NCI-H526 treated with DMSO at 0.1 percent for 48 hours (cell line): ENCODE measurements around the gene CD69.

Experiments
- DNase-seq: peaks from one replicate; lab custom pipeline; 2025; lab: John Stamatoyannopoulos, UW

The CD69 gene

DNA sequence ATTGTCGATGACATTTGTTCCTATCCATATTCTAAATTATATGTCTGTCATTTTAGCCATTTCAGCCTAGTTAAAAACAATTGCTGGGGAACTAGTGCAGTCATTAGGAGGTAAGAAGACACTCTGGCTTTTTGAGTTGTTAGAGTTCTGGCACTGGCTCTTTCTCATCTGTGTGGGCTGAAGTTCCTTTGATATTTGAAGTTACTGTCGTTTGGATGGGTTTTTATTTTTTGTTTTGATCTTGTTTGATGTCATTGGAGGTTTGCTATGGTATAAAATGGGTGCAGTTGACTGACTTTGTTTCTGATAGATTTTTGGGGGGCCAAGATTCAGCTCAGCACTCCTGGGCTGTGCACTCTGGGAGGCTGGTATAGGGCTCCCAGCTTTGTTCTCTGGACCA, 20.7 kb upstream of the CD69 start:
- DNase-seq, result no peak

DNA sequence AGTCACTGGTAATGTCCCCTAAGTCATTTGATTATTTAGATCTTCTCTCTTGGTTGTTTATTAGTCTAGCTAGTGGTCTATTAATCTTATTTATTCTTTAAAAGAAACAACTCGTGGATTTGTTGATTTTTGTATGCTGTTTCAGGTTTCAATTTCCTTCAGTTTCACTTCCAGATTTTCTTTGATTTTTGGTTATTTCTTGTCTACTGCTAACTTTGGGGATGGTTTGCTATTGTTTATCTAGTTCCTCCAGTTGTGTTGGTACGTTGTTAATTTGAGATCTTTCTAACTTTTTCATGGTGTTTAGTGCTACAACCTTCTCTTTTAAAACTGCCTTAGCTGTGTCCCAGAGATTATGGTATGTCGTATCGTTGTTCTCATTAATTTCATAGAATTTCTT, 18.5 kb upstream of the CD69 start:
- no peak for DNase-seq

DNA sequence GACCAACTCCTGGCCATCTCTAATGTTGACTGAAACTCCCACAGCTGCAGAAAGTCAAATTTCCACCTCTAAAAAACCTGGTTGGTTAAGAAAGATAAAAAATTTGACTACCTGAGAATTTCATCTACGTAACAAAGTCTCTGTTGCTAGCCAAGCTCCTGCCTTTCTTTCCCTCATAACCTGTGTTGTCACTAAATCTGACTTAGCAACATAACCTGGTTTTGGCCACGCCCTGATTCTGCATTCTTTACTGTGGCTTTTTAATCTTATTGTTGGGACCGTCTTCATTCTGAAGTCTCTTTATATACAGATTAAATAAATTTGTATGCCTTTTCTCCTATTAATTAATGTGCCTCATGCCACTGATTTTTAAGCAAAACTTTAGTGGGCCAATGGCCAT, 16.1 kb upstream of the CD69 start:
- DNase-seq, result no peak

DNA sequence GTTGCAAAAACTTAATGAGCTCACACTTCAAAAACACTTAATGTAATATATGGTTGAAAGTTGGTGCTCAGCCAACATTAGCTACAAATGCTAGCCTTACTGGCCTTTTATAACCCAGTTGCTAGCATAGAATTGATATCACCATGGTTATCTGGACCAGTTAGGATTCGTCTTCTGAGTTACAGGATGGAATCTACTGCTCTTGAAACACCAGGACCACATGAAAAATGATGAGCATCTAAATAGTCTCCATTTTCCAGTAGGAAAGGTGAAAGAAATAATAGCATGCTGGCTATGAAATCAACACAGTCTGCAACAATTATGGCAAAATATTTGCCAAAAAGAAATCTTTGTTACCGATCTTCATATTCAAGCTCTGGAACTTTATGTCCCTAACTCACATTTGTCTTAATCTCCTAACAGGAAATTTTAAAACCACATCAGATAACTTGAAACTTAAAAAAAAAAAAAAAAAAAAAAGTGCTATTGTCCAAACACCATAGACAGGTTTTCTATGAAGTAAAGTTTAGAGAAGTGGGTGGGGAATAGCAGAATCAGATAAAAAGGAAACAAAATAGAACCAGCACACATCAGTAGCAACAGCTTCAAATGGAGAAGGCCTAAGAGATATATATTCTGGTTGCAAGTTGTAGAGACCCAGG, 12.6 kb upstream of the CD69 start:
- no peak for DNase-seq

DNA sequence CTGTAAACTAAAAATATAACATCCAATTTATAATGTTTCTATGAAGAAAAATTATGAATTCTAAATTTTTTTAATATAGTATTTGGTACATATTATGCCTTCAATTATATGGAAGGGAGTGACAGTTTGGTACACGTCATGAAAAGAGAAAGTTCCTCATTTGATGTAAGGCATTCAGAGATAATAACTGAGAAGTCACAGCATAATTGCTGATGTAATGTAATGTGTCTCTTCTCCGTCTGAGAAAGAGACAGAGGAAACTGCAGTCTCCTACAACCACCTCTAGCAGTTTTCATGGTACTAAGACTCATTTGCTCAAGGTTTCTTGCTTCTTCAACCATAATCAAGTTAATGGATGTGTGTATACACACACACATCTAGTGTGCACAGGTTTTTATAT, 2.3 kb upstream of the CD69 start:
- DNase-seq, result no peak

DNA sequence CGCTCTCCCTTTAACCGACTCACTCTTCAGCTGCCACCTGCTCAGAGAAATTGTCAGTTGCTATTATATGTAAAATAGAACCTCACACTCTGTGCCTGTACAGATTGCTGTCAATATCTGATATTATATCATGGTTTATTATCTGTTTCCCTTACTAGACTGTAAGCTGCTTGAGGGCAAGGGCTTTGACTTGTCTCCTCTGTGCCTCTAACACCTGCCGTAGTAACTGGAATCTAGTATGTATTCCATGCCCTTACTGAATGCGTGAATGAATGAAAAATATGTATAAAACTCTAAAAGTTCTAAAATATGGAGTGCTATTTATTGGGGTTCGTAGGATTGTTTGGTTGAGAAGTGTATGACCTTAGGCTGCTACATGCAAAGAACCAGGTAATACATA, 1.7 kb upstream of the CD69 start:
- no peak for DNase-seq

DNA sequence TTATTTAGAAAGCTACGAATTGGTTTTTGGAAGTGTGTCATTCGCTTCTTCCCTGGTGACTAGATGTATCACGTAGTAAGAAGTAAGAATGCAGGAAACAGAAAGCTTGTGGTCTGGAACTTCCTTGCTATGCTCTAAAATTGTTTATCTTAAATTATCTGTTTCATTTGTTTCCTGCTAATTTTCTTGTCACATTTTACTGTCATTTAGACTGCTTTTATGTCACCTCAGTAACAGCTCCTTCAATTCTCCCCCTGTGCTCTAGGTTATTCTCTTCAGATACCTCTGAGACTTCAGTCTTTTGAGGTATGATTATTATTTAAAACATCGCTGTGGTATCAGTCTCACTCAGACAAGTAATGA, 699 bp upstream of the CD69 start:
- no peak for DNase-seq

DNA sequence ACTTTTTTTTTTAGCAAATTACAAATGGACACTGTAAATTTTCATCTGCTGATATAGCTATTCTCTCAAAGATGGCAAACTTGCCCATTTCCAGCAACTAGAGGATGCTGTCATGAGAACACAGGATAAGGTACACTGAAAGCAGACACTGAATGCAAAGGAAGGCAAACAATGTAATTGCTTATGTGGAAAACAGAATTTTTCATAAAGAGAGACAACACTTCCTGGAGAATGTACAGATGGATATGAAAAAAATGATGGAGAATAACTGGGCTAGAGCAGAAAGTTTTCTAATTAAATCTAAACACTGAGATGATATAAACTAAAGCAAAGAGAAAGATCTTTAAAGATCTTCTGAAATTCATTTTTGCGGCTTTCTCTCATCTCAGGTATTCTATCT, 581 bp downstream of the CD69 start:
- peak; percentile 34 for DNase-seq

DNA sequence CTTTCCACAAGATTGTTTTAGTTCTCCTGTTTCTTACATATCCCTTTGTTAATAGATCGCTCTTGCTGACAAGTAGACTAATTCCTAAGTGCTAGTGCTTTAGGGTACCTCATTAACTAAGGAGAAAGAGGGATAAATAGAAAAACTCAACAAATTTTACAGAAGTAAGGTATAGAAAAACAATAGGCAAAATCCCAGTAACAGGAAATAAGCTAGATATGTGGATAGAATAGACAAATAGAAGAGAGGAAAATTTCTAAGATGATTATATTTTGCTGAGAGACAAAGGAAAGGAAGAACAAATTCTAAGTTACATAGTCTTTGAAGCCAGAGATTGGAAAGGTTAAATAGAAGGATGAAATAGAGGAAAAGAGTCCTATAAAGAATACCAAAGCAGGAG, 1.0 kb downstream of the CD69 start:
- no peak for DNase-seq

DNA sequence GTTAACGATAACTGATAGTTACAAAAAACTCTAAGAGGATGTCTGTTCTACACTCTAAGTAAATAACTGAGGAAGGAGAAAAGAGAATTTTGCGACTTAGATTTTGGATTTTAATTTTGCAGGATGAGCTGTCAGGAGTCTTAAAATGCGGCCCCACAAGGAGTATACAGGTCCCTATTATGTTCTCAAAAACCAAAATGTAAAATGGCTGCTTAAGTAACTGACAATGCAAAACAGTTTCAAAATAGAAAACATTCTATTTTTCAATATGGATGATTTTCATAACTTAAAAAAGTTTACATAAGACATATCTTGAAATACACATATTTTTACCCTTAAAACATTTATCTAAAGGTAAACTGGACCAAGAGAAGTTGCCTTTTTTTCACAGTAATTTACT, 2.6 kb downstream of the CD69 start:
- peak; percentile 53 for DNase-seq

DNA sequence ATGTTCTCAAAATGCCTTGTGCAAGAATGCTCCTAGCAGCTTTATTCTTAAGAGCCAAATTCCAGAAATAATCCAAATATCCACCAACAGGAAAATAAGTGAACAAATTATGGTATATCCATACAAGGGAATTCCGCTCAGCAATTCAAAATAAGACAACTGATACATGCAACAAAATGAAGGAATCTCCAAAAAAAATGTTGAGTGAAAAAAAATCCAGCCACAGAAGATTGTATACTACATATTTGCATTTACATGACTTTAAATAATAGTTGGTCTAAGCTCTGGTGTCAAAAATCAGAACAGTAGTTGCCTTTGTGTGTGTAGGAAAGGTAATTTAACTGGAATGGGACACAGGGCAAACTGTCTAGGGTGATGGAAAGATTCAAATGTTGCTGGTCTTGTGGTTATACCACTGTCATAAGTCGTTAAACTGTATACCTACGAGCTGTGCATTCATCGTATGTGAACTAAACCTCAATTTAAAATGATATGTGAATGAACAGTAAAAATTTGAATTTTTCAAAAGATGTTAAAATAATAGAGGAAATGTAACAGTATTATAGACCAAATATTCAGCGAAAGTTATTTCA, 3.2 kb downstream of the CD69 start:
- DNase-seq, result peak; percentile 92

DNA sequence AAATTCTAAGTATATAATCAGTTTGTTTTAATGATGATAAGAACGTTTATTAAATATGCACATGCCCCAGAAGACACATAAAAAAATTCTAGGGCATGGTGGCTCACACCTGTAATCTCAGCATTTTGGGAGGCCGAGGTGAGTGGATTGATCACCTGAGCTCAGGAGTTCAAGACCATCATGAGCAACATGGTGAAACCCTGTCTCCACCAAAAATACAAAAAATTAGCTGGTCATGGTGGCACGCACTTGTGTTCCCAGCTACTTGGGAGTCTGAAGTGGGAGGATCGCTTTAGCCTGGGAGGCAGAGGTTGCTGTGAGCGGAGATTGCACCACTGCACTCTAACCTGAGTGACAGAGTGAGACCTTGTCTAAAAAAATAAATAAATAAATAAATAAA, 4.0 kb downstream of the CD69 start:
- DNase-seq, result no peak

DNA sequence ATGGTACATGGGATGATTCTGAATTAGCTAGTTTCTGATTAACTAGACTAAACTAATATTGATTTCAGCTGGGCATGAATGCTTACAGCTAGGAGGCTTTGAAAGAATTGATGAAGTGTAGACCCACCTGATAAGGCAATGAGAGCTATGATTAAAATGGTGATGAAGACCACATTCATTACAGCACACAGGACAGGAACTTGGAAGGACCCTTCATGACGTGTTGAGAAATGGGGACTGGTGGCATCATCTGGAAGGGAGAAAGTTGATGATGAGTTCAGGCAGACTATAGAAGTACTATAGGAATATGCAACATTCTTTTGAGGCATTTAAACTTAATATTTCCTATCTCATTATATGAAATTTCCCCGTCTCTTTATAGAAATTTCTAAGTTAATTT, 4.5 kb downstream of the CD69 start:
- no peak for DNase-seq

DNA sequence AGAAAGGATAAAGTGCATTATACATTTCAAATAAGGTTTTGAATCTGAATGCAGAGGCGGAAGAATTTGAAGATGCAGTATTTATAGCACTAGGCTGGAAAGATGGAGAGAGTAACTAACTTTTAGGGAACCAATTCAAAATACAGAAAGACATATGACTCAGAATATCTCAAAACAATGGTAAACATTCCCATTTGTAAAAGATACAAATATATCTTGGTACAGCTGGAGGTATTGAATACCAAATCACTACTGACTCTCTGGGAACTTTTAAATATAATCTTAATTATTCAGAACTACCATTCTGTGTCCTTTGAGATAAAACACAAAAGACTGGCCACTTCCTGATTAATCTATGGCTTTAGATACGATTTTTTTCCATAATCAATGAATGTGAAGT, 5.1 kb downstream of the CD69 start:
- no peak for DNase-seq

DNA sequence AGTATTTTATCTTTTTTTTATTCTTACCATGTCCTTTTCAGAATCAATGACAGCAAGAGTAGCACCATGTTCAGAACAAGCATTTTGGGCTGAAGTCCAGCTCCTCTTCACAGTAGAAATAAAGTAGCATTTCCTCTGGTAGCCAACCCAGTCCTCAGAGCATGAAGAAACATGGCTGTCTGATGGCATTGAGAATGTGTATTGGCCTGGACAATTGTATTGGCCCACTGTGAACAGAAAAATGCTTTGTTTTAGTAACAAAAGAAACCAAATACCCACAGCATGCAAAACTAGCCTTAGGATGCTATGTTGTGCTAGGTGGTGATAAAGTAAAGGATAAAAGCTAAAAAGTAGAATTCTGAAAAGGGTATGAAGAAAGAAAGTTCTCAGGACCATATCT, 5.7 kb downstream of the CD69 start:
- no peak for DNase-seq

DNA sequence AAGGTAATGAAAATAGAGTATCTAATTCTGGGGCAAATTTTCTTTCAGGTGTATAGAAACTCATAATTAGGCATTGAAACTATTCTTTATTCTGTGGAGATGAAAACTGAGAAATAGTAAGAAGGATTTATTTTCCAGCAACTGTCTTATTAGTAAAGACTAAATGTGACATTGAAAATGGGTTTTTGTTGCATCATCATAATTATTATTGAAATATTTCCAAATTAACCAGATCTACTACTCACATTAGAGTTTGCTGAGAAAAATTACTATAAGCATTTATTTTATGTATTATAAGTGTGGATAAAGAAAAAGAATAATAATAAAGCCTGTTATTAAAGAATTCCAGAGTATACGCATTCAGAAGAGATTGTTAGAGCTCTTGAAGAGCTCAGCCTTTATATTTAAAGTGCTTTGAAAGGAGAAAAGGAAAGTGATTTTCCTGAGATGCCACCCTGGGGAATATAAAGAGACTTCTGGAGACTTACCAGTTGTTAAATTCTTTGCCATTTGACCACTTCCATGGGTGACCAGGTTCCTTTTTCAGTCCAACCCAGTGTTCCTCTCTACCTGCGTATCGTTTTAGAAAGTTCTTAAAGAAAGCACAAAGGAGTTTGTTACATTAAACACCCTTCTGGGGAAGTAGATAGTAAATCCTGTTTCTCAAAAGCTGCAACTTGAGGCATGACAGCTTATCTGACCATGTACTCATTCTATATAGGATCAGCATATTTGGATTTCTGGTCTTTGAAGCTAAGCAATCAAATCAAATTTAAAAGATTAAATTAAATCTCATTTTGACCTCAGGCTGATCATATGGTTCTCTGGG, 6.4 kb downstream of the CD69 start:
- DNase-seq, result no peak

DNA sequence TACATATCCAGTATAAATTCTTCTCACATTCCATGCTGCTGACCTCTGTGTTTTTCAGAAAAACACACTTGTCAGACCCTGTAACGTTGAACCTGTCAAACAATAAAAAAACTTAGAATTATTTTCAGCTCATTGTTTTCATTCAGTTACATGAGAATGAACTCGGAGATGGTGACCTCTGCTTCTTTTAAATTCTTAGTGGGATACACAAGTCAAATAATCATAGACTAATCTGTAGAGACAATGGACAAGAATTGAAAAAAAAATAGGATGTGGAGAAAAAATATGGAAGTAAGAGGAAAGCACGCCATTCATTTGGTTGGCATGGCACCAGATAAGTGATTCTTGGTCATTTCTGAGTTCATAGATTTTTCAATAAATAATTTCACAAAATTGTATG, 7.2 kb downstream of the CD69 start:
- DNase-seq, result no peak

DNA sequence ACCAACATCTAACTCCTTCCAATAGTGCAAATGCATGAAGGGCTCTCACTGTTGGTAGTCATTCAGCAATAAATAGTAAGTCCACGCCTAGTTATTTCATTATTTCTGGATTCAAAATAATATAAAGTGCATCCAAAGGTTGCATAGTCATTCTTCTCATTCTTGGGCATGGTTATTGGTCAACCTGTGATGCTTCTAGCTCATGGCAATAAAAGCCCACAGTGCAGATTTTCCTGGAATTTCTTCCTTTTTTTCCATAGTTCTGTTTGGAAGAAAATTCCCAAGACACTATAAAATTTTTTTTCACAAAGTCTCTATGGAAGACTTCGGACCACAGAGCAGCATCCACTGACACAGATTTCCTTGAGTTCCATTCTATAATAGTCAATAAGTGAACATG, 7.6 kb downstream of the CD69 start:
- DNase-seq, result no peak

DNA sequence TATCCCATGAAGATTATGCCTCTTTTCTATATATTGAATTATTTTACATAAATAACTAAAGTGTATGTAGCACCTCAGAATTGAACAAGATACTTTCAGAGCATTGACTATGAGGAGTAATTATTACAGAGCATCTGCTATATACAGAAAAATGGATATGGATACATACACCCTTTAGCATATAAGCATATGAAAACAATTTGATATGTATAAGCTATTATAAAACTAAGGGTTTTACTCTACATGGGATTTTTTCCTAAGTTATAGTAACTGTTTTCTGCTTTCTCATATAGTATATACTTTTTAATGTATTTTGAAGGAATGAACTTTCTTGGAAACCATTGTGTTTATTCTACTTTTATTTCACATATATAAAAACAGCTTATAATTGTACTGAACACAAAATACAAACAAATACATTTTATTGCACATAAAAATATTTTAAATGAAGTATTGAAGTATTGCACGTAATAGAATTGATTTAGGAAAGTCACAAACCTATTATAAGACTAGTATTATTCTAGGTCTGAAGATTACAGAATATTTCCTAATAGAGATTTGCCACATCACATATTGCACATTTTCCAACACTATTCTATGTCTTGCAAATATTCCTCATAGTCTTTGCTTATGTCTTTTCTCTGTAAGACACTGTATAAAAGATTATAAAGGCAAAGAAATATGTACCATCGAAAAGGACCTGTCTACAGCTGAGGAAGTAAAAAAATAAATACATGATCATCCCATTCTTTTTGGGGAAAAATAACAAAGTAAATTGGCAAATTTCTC, 8.4 kb downstream of the CD69 start:
- no peak for DNase-seq

DNA sequence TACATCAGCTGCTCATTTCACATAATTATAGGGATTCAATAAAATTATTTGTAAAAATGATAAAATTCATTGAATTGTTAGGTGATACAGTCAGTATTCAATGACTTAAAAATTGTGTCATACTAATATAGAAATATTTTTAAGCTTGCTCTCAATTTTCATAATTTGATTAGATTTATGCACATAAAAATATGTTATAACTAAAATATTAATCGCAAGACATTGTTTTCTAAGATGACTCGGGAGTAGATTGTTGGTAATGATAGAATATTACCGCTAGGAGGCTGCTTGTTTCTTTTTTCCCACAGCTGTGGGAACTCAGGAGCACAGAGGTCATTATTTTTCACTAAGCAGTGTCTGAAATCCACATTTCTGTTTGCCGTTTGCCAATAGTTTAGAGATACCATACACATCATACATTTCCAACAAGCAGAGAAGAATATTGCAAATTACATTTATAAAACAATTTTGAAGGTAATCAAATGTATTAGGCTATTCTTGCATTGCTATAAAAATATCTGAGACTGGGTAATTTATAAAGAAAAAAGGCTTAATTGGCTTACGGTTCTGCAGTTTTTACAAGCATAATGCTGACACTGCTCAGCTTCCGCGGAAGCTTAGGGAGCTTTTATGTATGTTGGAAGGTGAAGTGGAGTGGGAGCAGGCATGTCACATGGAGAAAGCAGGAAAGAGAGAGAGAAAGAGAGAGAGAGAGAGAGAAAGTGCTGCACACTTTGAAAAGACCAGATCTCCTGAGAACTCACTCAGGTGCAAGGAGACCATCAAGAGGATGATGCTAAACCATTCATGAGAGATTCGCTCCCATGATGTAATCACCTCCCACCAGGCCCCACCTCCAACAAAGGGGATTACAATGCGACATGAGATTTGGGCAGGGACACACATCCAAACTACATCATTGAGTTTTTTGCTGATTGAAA, 9.2 kb downstream of the CD69 start:
- DNase-seq, result peak; percentile 45
